ENCODE results near the gene NAA80. TPM values are rescaled to one million over a fixed set of nuclear protein-coding genes. Genes with fewer than 3 reads are reported as not detected.

The NAA80 gene
- total and polyA plus RNA-seq, 2 of the 13 experiments (the other 11 are each of a cell fraction or from before 2014, with no cell fraction given) = 3.4 to 8.7 TPM

GRCh38 chr3:50324351-50325112 is 25.3 kb upstream of the NAA80 start (continued):
- 0 out of 2 replicates have a peak, but pooled peaks have one; percentile 45 for TF ChIP-seq ZNF556 (CRISPR knock-in tag; IDR thresholded peaks at IDR 0.05; ENCODE audit: borderline replicate concordance)
- TF ChIP-seq ZNF501 (CRISPR knock-in tag; IDR thresholded peaks at IDR 0.05) = peak; percentile 70
- peak; percentile 63; the same call in 1 of the 2 replicates for TF ChIP-seq HOXA5 (CRISPR knock-in tag; IDR thresholded peaks at IDR 0.05)
- peak; percentile 80 for TF ChIP-seq TGIF2 (CRISPR knock-in tag; IDR thresholded peaks at IDR 0.05)
- no peak for TF ChIP-seq CHD4 (IDR thresholded peaks at IDR 0.05; ENCODE audit: borderline replicate concordance, low read length)
- no peak for TF ChIP-seq NRL (CRISPR knock-in tag; IDR thresholded peaks at IDR 0.05; ENCODE audit: borderline replicate concordance)
- TF ChIP-seq ZSCAN21 (CRISPR knock-in tag; IDR thresholded peaks at IDR 0.05; ENCODE audit: borderline replicate concordance) = peak; percentile 61; the same call in 1 of the 2 replicates
- 0 out of 2 replicates have a peak, but pooled peaks have one; percentile 50 for TF ChIP-seq TOE1 (CRISPR knock-in tag; IDR thresholded peaks at IDR 0.05)
- no peak for TF ChIP-seq PRDM4 (CRISPR knock-in tag; IDR thresholded peaks at IDR 0.05; ENCODE audit: borderline replicate concordance)
- peak; percentile 25; the same call in 1 of the 2 replicates for TF ChIP-seq TARDBP (CRISPR knock-in tag; IDR thresholded peaks at IDR 0.05)
- TF ChIP-seq NCOA1 (CRISPR knock-in tag; IDR thresholded peaks at IDR 0.05) = peak; percentile 28; the same call in 1 of the 2 replicates
- no peak for TF ChIP-seq POLR2AphosphoS5 (IDR thresholded peaks at IDR 0.05; ENCODE audit: low read depth, low read length)
- TF ChIP-seq, protein P1, sequence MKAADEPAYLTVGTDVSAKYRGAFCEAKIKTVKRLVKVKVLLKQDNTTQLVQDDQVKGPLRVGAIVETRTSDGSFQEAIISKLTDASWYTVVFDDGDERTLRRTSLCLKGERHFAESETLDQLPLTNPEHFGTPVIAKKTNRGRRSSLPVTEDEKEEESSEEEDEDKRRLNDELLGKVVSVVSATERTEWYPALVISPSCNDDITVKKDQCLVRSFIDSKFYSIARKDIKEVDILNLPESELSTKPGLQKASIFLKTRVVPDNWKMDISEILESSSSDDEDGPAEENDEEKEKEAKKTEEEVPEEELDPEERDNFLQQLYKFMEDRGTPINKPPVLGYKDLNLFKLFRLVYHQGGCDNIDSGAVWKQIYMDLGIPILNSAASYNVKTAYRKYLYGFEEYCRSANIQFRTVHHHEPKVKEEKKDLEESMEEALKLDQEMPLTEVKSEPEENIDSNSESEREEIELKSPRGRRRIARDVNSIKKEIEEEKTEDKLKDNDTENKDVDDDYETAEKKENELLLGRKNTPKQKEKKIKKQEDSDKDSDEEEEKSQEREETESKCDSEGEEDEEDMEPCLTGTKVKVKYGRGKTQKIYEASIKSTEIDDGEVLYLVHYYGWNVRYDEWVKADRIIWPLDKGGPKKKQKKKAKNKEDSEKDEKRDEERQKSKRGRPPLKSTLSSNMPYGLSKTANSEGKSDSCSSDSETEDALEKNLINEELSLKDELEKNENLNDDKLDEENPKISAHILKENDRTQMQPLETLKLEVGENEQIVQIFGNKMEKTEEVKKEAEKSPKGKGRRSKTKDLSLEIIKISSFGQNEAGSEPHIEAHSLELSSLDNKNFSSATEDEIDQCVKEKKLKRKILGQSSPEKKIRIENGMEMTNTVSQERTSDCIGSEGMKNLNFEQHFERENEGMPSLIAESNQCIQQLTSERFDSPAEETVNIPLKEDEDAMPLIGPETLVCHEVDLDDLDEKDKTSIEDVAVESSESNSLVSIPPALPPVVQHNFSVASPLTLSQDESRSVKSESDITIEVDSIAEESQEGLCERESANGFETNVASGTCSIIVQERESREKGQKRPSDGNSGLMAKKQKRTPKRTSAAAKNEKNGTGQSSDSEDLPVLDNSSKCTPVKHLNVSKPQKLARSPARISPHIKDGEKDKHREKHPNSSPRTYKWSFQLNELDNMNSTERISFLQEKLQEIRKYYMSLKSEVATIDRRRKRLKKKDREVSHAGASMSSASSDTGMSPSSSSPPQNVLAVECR (CRISPR knock-in tag; IDR thresholded peaks at IDR 0.05; ENCODE audit: borderline replicate concordance) = peak; percentile 64; the same call in 1 of the 2 replicates
- TF ChIP-seq ZNF709 (CRISPR knock-in tag; IDR thresholded peaks at IDR 0.05) = no peak
- TF ChIP-seq KDM6A (CRISPR knock-in tag; IDR thresholded peaks at IDR 0.05; ENCODE audit: low read depth) = no peak
- no peak for TF ChIP-seq SMARCE1 (IDR thresholded peaks at IDR 0.05; ENCODE audit: borderline replicate concordance)
- TF ChIP-seq SETDB1 (CRISPR knock-in tag; IDR thresholded peaks at IDR 0.05; ENCODE audit: borderline replicate concordance) = no peak
- peak; percentile 31; the same call in 1 of the 2 replicates for TF ChIP-seq CBX5 (CRISPR knock-in tag; IDR thresholded peaks at IDR 0.05; ENCODE audit: borderline replicate concordance)
